HG02571 (cell line): ENCODE measurements around the gene ZNF345.

Source experiments
- ATAC-seq: cut with Tn5 transposase; IDR thresholded peaks from one replicate; pipeline ENCODE4 v1.9.1; 2021; ENCODE audit warnings: mild to moderate bottlenecking, moderate library complexity; ENCODE audit not compliant: unreplicated experiment

Gene ZNF345

GRCh38 chr19:36916991-36917390, 66.3 kb downstream of the ZNF345 start:
- no peak for ATAC-seq

DNA sequence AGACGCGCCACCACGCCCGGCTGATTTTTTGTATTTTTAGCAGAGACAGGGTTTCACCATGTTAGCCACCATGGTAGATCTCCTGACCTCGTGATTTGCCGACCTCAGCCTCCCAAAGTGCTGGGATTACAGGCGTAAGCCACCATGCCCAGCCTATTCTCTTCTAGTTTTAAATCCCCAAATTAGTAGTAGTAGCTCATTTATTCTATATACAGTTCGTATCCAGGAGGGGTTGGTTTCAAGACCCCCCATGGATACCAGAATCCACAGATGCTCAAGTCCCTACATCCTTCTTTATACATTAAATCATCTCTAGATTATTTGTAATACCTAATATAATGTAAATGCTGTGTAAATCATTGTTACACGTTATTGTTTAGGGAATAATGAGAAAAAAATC, 67.4 kb downstream of the ZNF345 start:
- no peak for ATAC-seq
